GM19193 (cell line): ENCODE data around the gene AKR1B1.

Experiments used
- POLR2A ChIP-seq: IDR thresholded peaks from 4 replicates; pipeline ENCODE4 v1.6.1; 2011; ENCODE audit not compliant: insufficient read depth, insufficient read length; ENCODE audit errors: extremely low read depth

AKR1B1 gene

DNA sequence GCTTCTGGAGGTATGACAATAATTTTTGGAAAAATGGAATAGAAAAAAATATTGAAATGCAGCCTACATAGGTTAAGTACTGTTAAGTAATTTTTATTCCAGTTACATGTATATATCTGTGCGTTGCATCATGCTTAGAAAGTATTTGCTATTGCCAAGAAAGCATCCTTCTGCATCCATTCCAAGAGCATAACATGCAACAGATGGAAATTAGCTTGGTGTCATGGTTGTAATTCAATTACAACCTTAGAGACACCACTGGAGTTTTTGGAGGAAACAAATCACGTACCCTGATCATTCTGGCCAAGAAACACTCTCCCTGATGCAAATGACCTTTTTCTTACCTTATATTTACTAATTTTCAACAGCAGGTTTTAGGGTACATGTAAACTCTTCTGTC, 1.7 kb downstream of the AKR1B1 start:
- no peak for TF ChIP-seq POLR2A

DNA sequence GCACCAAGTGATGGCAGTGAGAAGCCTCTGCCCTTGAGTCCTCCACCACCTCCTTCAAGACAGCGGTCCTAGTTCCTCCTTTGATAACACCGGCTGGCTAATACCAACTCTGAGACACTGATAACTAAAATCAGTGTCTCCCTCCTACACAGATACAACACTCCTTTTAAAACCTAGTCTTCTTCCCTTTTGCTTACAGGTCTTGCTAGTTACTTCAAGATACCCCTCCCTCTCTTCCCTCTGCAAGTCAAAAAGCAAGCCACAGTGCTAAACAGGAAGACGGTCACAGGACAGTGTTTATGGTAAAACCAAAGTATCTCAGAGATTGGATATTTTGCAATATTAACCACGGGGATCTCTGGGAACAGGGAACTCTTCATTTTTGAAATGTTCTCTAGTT, 4.6 kb downstream of the AKR1B1 start:
- no peak for TF ChIP-seq POLR2A

DNA sequence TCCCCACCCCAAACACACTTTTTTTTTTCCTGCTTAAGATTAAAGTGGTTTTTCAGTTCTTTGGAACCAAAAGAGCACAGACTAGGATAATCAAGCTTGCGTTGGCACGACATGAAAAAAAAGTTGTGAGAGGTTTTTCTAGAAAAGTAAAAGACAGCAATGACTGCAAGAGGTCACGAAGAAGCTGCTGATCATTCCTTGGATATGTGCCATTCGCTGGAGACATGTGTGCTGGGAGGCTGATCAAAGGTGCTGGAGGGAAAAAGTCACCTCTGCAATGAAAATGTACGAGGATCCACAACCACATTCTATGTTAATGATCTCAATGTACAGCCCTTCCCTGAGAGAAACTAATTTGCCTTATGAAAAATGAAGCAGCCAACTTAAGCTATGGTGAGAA, 5.4 kb downstream of the AKR1B1 start:
- TF ChIP-seq POLR2A: no peak

- no peak for TF ChIP-seq POLR2A
Measured at GRCh38 chr7:134452991-134453473, 5.9 kb downstream of the AKR1B1 start.

GRCh38 chr7:134452419-134452838, 6.5 kb downstream of the AKR1B1 start:
- no peak for TF ChIP-seq POLR2A

GRCh38 chr7:134451656-134452055, 7.2 kb downstream of the AKR1B1 start:
- no peak for TF ChIP-seq POLR2A

DNA sequence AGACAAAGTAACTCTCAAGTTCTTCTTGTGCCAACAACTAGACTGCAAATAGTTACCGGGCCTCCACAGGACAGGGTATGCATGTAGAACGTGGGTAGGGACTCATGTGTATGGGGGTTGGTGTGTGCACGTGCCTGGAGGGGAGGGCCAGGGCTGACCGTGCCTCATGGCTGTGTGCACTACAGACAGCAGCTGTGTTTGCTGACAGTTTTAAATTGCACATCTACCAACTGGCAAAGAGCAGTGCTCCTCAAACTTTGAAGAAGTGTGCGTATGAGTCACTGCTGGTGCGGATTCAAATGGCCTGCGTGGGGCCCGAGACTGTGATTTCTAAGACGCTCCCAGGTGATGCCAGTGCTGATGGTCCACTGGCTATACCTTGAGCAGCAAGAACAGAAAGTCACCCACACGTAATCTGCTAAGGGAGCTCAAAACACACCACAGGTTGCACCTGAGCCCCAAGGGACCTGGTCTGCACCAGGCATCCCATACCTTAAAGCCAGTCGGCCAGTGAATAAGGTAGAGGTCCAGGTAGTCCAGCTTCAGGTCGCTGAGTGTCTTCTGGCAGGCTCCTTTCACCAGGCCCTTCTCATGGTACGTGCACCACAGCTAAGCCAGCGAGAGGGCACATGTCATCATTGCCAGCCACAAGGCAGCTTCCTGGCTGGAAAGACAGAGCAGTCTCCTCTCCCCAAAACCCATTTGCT, 8.5 kb downstream of the AKR1B1 start:
- no peak for TF ChIP-seq POLR2A

DNA sequence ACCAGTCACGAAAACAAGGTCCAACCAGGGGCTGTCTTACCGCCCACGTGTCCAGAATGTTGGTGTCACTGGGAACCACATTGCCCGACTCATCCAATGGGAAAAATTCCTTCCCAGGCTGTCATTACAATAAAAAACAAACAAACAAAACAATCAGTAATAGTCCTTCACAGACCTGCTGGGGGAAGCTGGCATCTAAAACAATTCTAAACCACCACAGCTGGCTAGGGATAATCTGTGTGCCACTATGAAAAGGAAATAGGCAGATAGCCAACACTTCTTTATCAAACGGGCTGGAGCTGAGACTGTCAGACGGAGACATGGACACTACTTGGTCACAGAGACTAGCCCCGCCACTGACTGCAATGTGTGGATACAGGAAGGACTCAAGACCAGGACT, 9.2 kb downstream of the AKR1B1 start:
- TF ChIP-seq POLR2A: no peak

- no peak for TF ChIP-seq POLR2A
Measured at GRCh38 chr7:134448356-134449229, 10.3 kb downstream of the AKR1B1 start.

GRCh38 chr7:134447383-134447782, 11.5 kb downstream of the AKR1B1 start:
- no peak for TF ChIP-seq POLR2A

GRCh38 chr7:134446923-134447322, 12.0 kb downstream of the AKR1B1 start:
- no peak for TF ChIP-seq POLR2A

- TF ChIP-seq POLR2A: no peak
Measured at GRCh38 chr7:134446446-134446845, 12.5 kb downstream of the AKR1B1 start.

DNA sequence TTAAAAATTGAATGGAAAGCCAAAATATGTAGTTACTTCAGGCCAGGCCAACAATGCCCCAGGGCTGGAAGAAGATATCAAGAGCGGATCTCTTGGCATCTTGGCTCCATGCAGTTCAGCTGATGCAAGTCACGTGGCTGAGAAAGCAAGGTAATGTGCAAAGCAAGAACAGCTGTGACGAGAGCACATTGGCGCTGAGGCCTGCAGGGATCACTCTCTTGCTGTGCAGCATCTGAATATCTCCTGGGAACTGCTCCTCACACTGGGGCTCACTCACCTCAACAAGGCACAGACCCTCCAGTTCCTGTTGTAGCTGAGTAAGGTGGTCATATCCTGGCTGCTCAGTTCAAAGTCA, 14.0 kb downstream of the AKR1B1 start:
- TF ChIP-seq POLR2A: no peak

DNA sequence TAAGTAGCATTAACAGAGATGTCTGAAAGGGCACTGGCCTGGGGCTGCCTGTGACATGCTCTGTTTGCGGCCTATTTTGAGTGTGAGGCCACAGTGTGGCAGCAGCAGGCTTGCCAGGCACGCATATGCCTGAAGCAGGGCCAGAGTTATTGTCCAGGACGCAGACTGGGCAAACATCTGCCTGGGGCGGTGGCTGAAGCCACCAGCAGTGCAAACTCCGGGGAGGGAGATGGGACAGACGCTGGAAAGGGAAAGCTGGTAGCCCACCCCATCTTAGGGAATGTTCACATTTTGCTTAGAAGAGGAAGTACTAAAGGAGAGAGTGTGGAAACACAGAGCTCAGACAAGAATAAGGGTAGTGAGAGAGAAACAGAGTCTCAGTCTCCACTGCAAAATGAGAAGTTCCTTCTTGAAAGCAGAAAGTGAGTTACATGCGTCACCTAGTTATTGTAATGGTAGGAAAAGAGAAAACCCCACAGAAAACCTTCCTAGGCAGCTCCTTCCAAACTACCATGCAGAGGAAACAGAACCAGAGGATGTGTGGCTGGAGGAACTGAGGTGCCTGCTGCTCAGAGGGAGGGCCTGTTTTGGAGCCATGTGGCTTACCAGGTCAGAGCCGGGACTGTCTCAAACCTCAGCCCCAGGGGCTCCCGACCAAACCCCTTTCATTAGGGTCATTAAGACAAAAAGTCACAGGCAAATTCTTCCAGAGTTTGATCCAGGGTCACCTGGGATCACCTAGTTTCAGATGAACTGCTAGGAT, 14.5 kb downstream of the AKR1B1 start:
- no peak for TF ChIP-seq POLR2A

DNA sequence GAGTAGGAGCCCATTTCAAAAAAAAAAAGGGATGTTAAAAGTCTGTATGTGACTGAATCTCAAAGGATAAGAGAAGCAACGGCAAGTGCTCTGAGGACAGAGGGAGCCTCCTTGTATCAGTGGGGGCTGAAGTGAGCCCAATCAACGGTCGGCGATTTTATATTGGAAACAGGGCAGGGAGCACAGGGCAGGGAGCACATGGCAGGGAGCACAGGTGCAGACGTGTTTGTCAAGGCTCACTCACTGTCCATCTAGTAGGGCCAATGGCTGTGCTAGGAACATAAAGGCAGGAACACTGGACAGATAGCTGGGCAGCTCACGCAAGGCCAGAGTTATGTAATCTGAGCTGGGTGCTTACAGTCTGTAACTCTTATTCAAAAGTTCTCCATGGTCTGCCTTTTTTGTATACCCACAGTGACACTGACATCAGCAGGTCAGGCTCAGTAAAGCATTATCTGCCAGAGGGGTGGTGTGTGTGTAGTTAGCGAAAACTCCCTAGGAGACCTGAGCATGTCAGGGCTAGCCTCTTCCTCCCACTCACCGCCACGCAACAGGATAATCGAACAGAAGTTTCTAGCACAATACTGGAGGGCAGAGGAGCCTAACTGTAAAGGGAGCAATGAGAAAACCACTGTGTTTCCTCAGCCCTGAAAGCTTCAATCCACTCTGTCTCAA, 15.4 kb downstream of the AKR1B1 start:
- TF ChIP-seq POLR2A: no peak
